ENCODE measurements around the gene SLC35D3.
"Not testable (repeated sequence)": the region's sequence is repeated elsewhere in the genome, so short reads cannot be mapped to it uniquely, and the experiment has no call there.

Gene SLC35D3

GRCh38 chr6:136921936-136922684 is at the start of gene SLC35D3:
TSS of gene SLC35D3 (plus strand) at chr6:136922301. CDS start at chr6:136922429, 128 bp downstream.
- Histone ChIP-seq H3K4me2 (ENCODE audit: low read length) (no peak within 1 kb of the TSS), H4K20me1 (ENCODE audit: control insufficient read depth, insufficient read depth, low read depth, low read length) (no peaks in the 10 kb centered on the region; the same call in 1 of the 2 replicates), H3K4me3 (ENCODE audit: low read length) (no peak within 1 kb of the TSS), H3F3A (ENCODE audit: control insufficient read depth, insufficient read depth) (no peaks in the 10 kb centered on the region), H3K9me2 (replicated peaks; ENCODE audit: control insufficient read depth, low read length) (no peaks in the 10 kb centered on the region), H3K4me1 (ENCODE audit: control insufficient read depth, low read length) (peaks cover 3% of the 10 kb centered on the region; the same call in 1 of the 2 replicates), H3K79me2 (ENCODE audit: control insufficient read depth, low read length) (no peaks in the 10 kb centered on the region), H3K36me3 (ENCODE audit: control insufficient read depth, low read length) (no peaks in the 10 kb centered on the region), H3K27me3 (ENCODE audit: control insufficient read depth, low read length) (peaks cover 32% of the 10 kb centered on the region), H3K27ac (ENCODE audit: low read depth, low read length) (no peak within 1 kb of the TSS), H3K9me3 (ENCODE audit: control insufficient read depth, insufficient read depth, low read length) (no peaks in the 10 kb centered on the region)
- no peak for TF ChIP-seq EZH2phosphoT487 (IDR thresholded peaks at IDR 0.05; ENCODE audit: borderline replicate concordance, low read length)
- no peak for TF ChIP-seq CTCF (IDR thresholded peaks at IDR 0.05; ENCODE audit: low read depth, low read length, poor library complexity, severe bottlenecking)

GRCh38 chr6:136873748-136874147 is 48.4 kb upstream of the SLC35D3 start:
- Histone ChIP-seq H3K27me3 (ENCODE audit: control insufficient read depth, low read length) (no peaks in the 10 kb centered on the region), H4K20me1 (ENCODE audit: control insufficient read depth, insufficient read depth, low read depth, low read length) (no peaks in the 10 kb centered on the region), H3K4me2 (ENCODE audit: low read length) (no peak overlapping the region), H3K9me2 (replicated peaks; ENCODE audit: control insufficient read depth, low read length) (no peaks in the 10 kb centered on the region), H3K27ac (ENCODE audit: low read depth, low read length) (no peak overlapping the region), H3K9me3 (ENCODE audit: control insufficient read depth, insufficient read depth, low read length) (peaks cover 14% of the 10 kb centered on the region; the same call in 1 of the 2 replicates), H3K4me3 (ENCODE audit: low read length) (no peak overlapping the region), H3K79me2 (ENCODE audit: control insufficient read depth, low read length) (no peaks in the 10 kb centered on the region), H3K36me3 (ENCODE audit: control insufficient read depth, low read length) (no peaks in the 10 kb centered on the region), H3F3A (ENCODE audit: control insufficient read depth, insufficient read depth) (no peaks in the 10 kb centered on the region), H3K4me1 (ENCODE audit: control insufficient read depth, low read length) (no peaks in the 10 kb centered on the region)
- TF ChIP-seq CTCF (IDR thresholded peaks at IDR 0.05; ENCODE audit: low read depth, low read length, poor library complexity, severe bottlenecking) = no peak
- no peak for TF ChIP-seq EZH2phosphoT487 (IDR thresholded peaks at IDR 0.05; ENCODE audit: borderline replicate concordance, low read length)

- not testable (repeated sequence) for H3F3A ChIP-seq (ENCODE audit: control insufficient read depth, insufficient read depth); H3K4me1 ChIP-seq (ENCODE audit: control insufficient read depth, low read length); H3K36me3 ChIP-seq (ENCODE audit: control insufficient read depth, low read length); H3K27me3 ChIP-seq (ENCODE audit: control insufficient read depth, low read length); H3K4me2 ChIP-seq (ENCODE audit: low read length); H3K79me2 ChIP-seq (ENCODE audit: control insufficient read depth, low read length); H3K27ac ChIP-seq (ENCODE audit: low read depth, low read length); H3K9me2 ChIP-seq (replicated peaks; ENCODE audit: control insufficient read depth, low read length); H3K4me3 ChIP-seq (ENCODE audit: low read length); H4K20me1 ChIP-seq (ENCODE audit: control insufficient read depth, insufficient read depth, low read depth, low read length)
- H3K9me3 ChIP-seq (ENCODE audit: control insufficient read depth, insufficient read depth, low read length) = peaks cover 14% of the 10 kb centered on the region; the same call in 1 of the 2 replicates
Observed at GRCh38 chr6:136876469-136876868, 45.6 kb upstream of the SLC35D3 start.

GRCh38 chr6:136880748-136881460 is 41.2 kb upstream of the SLC35D3 start:
- TF ChIP-seq EZH2phosphoT487 (IDR thresholded peaks at IDR 0.05; ENCODE audit: borderline replicate concordance, low read length) (no peak), CTCF (IDR thresholded peaks at IDR 0.05; ENCODE audit: low read depth, low read length, poor library complexity, severe bottlenecking) (no peak)
- Histone ChIP-seq H3K79me2 (ENCODE audit: control insufficient read depth, low read length) (no peaks in the 10 kb centered on the region), H3K9me3 (ENCODE audit: control insufficient read depth, insufficient read depth, low read length) (no peaks in the 10 kb centered on the region), H3K4me3 (ENCODE audit: low read length) (no peak overlapping the region), H3K36me3 (ENCODE audit: control insufficient read depth, low read length) (no peaks in the 10 kb centered on the region), H3K4me2 (ENCODE audit: low read length) (no peak overlapping the region), H3F3A (ENCODE audit: control insufficient read depth, insufficient read depth) (no peaks in the 10 kb centered on the region), H3K27ac (ENCODE audit: low read depth, low read length) (no peak overlapping the region), H4K20me1 (ENCODE audit: control insufficient read depth, insufficient read depth, low read depth, low read length) (no peaks in the 10 kb centered on the region), H3K4me1 (ENCODE audit: control insufficient read depth, low read length) (no peaks in the 10 kb centered on the region), H3K27me3 (ENCODE audit: control insufficient read depth, low read length) (no peaks in the 10 kb centered on the region), H3K9me2 (replicated peaks; ENCODE audit: control insufficient read depth, low read length) (no peaks in the 10 kb centered on the region)
